Measurements from ENCODE around the gene ACAP3.
A peak's percentile ranks its signal among the peaks of the same experiment; 100 is the strongest.

Gene ACAP3

DNA sequence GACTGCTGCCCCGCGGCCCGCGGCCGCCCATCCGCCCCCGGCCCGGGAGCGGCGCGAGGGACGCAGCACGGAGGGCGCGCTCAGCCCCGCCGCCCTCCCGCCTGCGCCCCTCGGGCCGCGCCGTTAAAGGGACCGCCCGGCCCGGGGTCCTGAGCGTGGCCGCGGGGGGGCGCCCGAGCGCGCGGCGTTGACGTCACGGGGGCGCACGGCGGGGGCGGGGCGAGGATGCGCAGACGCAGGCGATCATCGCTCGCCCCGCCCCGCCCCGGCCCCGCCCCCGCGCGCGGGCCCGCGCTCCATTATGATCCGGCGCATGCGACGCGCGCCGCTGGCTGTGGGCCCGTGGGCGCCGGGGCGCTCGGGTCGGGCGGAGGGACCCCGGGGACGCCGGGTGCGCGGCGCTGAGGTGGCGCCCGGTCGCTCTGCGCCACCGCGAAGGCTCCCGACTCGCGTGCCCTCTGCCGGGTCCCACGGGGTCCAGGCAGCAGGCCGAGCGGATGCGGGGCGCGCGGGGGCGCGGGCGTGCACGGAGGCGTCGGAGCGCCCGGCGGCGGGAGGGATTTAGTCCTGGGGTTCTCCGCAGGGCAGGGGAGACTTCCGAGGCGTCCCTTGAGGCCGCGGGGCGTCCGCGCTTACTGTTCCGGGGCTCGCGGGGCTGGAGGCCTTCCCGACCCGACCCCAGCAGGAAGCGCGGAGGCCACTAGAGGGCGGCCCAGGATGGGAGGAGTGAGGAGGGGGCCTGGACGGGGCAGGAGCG is 41.7 kb upstream of the ACAP3 start, which contains the start of gene DVL1:
Gene DVL1, minus strand, starts transcription at position 163 of the 757 bp plus-strand sequence. CDS start 353 bp downstream, outside the sequence.
- Histone ChIP-seq H3K27ac (peak within 1 kb of the TSS; percentile 99), H3K9me3 (ENCODE audit: severe bottlenecking) (no peaks in the 10 kb centered on the region), H3K27me3 (ENCODE audit: insufficient read depth, low read depth, severe bottlenecking) (no peaks in the 10 kb centered on the region), H3K4me3 (ENCODE audit: low read depth, low read length) (peak within 1 kb of the TSS; percentile 67), H3K36me3 (peaks cover 36% of the 10 kb centered on the region)
- TF ChIP-seq, protein P1, sequence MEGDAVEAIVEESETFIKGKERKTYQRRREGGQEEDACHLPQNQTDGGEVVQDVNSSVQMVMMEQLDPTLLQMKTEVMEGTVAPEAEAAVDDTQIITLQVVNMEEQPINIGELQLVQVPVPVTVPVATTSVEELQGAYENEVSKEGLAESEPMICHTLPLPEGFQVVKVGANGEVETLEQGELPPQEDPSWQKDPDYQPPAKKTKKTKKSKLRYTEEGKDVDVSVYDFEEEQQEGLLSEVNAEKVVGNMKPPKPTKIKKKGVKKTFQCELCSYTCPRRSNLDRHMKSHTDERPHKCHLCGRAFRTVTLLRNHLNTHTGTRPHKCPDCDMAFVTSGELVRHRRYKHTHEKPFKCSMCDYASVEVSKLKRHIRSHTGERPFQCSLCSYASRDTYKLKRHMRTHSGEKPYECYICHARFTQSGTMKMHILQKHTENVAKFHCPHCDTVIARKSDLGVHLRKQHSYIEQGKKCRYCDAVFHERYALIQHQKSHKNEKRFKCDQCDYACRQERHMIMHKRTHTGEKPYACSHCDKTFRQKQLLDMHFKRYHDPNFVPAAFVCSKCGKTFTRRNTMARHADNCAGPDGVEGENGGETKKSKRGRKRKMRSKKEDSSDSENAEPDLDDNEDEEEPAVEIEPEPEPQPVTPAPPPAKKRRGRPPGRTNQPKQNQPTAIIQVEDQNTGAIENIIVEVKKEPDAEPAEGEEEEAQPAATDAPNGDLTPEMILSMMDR (IDR thresholded peaks at IDR 0.05; ENCODE audit: low read depth, low read length): peak; percentile 54
- peak; percentile 84 for DNase-seq

DNA sequence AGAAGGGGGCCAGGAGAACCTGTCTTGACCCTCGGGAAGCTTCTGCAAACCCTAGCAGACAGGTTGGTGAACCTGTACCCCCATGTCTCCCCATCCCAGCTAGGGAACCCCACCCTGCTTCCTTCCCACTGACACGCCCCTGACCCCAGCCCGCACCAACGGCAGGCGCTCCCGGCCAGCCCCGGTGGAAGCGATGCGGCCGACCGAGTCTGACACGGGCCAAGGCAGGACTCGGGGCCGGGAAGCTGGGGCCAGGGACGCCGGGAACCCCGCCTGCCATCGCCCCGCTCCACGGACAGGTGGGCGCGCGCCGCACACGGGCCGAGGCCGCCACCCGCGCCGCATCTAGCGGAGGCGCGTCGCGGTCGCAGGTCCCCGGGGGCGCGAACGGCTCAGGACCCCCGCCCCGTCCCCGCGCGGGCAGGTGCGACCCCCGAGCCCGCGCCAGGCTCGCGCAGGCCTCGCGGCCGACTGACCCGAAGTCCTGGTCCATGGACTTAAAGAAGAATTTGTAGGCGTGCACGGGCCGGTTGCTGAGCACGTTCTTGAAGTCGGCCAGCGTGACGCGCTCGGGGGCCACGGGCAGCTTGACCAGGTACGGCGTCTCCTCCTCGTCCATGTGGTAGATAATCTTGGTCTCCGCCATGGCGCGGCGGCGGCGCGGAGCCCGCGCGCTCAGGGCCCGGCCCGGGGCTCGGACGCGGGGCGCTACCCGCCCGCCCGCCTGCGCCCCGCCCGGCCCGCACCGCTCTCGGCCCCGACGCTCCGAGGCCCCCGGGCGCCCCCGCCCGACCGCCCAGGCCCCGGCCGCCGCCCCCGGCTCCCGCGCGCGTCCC is 40.9 kb upstream of the ACAP3 start:
- H3K27ac ChIP-seq: peak overlapping the region; percentile 80
- DNase-seq: no peak

DNA sequence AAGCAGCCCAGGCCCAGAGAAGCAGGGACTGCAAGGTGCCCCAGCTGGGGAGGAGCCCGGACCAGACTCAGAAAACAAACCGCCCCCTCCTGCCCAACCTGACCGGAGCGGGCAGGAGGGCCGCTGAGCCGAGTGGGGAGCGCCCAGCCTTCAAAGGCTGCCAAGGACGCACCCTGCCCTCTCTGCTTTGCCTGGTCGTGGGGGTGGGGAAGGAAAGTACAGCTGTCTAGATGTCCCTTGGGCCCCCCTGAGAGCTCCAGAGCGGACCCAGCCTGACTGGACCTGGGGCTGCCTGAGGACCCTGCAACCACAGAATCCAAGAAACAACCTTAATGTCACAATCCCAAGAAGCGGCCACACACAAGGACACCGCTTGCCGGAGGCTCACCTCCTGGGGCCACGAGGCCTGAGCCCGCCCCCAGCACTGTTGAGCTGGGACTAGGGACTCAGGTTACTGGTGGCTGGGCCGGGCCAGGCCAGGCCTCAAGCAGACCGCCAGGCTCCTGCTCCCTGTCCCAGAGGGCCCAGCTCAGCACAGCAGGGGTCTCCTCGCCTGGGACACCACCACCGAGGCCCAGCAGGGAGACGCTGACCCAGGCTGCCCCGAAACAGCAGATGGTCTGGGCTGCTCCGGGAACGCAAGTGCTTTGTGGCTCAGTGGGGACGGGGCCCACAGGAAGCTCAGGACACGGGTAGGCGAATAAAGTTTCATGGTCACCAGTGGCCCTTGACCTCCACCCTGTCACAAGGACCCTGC is 40.1 kb upstream of the ACAP3 start:
- peak; percentile 85 for DNase-seq
- TF ChIP-seq, protein P1 (IDR thresholded peaks at IDR 0.05; ENCODE audit: low read depth, low read length): no peak

More for the DNA sequence above, 40.9 kb upstream of the ACAP3 start:
- H3K27me3 ChIP-seq (ENCODE audit: insufficient read depth, low read depth, severe bottlenecking): no peaks in the 10 kb centered on the region
- peaks cover 28% of the 10 kb centered on the region for H3K36me3 ChIP-seq
- no peaks in the 10 kb centered on the region for H3K9me3 ChIP-seq (ENCODE audit: severe bottlenecking)
- peak overlapping the region; percentile 67 for H3K4me3 ChIP-seq (ENCODE audit: low read depth, low read length)
- TF ChIP-seq, protein P1 (IDR thresholded peaks at IDR 0.05; ENCODE audit: low read depth, low read length): no peak

DNA sequence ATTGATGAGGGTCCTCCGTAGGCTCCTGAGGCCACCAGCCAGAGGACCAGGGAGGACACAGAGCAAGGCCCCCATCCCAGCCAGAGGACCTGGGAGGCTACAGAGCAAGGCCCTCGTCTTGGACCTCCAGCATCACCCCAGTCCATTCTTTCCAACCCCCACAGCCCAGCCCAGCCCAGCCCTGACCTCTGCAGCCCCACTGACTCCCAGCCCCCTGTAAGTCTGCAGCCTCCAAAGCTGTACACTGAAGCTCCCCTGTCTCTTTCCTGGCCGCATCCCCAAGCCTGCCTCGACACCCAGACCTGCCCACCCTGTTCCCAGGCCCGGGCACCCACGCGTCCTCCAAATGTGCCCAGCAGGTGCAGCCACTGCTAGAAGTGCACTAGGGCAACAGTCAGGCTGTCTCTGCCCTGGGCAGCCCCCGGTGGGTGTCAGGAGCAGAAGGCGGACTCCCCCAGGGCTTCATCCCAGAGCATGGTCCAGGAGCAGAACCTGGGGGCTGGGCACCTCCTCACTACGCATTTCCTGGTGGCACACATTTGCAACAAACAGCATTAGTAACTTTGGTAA is 39.4 kb upstream of the ACAP3 start:
- Histone ChIP-seq H3K27ac (peak overlapping the region; percentile 80), H3K36me3 (peaks cover 16% of the 10 kb centered on the region), H3K27me3 (ENCODE audit: insufficient read depth, low read depth, severe bottlenecking) (no peaks in the 10 kb centered on the region), H3K4me3 (ENCODE audit: low read depth, low read length) (no peak overlapping the region), H3K9me3 (ENCODE audit: severe bottlenecking) (no peaks in the 10 kb centered on the region)
- TF ChIP-seq, protein P1 (IDR thresholded peaks at IDR 0.05; ENCODE audit: low read depth, low read length): no peak
- no peak for DNase-seq

More for the DNA sequence above, 40.1 kb upstream of the ACAP3 start:
- Histone ChIP-seq H3K4me3 (ENCODE audit: low read depth, low read length) (peak overlapping the region; percentile 67), H3K9me3 (ENCODE audit: severe bottlenecking) (no peaks in the 10 kb centered on the region), H3K27me3 (ENCODE audit: insufficient read depth, low read depth, severe bottlenecking) (no peaks in the 10 kb centered on the region), H3K27ac (peak overlapping the region; percentile 80), H3K36me3 (peaks cover 20% of the 10 kb centered on the region)

DNA sequence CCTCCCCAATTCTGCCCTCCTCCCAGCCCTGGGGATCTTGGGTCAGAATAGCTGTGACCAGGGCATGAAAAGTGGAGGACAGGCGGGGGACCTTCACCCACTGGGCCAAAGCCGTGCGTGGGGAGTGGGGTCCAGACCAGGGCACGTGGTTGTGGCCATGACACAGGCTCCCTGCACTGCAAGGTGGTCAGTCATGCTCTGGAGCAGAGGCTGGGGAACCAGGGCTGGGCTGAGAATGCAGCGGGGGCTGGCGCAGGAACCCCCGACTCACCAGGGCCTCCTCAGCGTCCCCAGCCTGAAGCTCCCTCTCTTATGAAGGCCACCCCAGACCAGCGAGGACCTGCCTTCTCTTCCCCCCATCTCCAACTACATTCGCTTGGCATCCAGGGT is 38.8 kb upstream of the ACAP3 start:
- Histone ChIP-seq H3K27me3 (ENCODE audit: insufficient read depth, low read depth, severe bottlenecking) (no peaks in the 10 kb centered on the region), H3K9me3 (ENCODE audit: severe bottlenecking) (no peaks in the 10 kb centered on the region), H3K36me3 (peaks cover 21% of the 10 kb centered on the region), H3K4me3 (ENCODE audit: low read depth, low read length) (no peak overlapping the region), H3K27ac (no peak overlapping the region)
- TF ChIP-seq, protein P1 (IDR thresholded peaks at IDR 0.05; ENCODE audit: low read depth, low read length): no peak
- no peak for DNase-seq
